Immature natural killer cell (primary cell): ENCODE data around the gene IFNA7. TPM values are rescaled to one million over a fixed set of nuclear protein-coding genes. Genes with fewer than 3 reads are reported as not detected.

ENCODE experiments used
- DNase-seq, 3 donors: peaks; one replicate each; pipeline ENCODE4 v3.0.0; 2022; ENCODE audit warnings: mixed read lengths in 1 of 3
- H3K27ac Mint-ChIP-seq, 6 donors: one replicate each; pipeline ENCODE4 v1.8.0; 2020; ENCODE audit warnings: mixed read lengths in 6 of 6, mild to moderate bottlenecking in 5 of 6, inconsistent platforms in 4 of 6, moderate library complexity in 3 of 6
- H3K27me3 Mint-ChIP-seq, 3 donors: one replicate each; pipeline ENCODE4 v1.8.0; 2020 to 2021; ENCODE audit warnings: low read depth in 3 of 3, mild to moderate bottlenecking in 3 of 3, mixed read lengths in 3 of 3, moderate library complexity in 3 of 3, inconsistent platforms in 1 of 3
- H3K36me3 Mint-ChIP-seq, 3 donors: one replicate each; pipeline ENCODE4 v1.8.0; 2020; ENCODE audit warnings: mixed read lengths in 3 of 3, inconsistent platforms in 2 of 3, mild to moderate bottlenecking in 2 of 3
- H3K4me1 Mint-ChIP-seq, 2 donors: one replicate each; pipeline ENCODE4 v1.8.0; 2020; ENCODE audit warnings: inconsistent platforms in 2 of 2, mild to moderate bottlenecking in 2 of 2, mixed read lengths in 2 of 2, moderate library complexity in 1 of 2
- H3K4me3 Mint-ChIP-seq, 5 donors: one replicate each; pipeline ENCODE4 v1.8.0; 2020; ENCODE audit warnings: mild to moderate bottlenecking in 5 of 5, mixed read lengths in 5 of 5, inconsistent platforms in 3 of 5, moderate library complexity in 3 of 5
- H3K9me3 Mint-ChIP-seq, 6 donors: one replicate each; pipeline ENCODE4 v1.8.0; 2020; ENCODE audit warnings: mild to moderate bottlenecking in 6 of 6, mixed read lengths in 6 of 6, inconsistent platforms in 4 of 6, moderate library complexity in 3 of 6
- polyA plus RNA-seq, 3 donors: library from polyadenylated mRNA; unstranded; fragments of 300-500 nt; fragmentation: Illumina TruSeq; gene quantifications; one replicate each; pipeline ENCODE4 v1.2.3, GENCODE V29; 2021

IFNA7 gene
- polyA plus RNA-seq, 3 donors from 2014 or later, result not detected

- Mint-ChIP-seq H3K27ac (no peak overlapping the region), H3K9me3 (peaks cover 0 to 6% (median 0%) of the 10 kb centered on the region in 6 donors), H3K27me3 (peaks cover 0 to 3% (median 0%) of the 10 kb centered on the region in 3 donors), H3K4me3 (no peak overlapping the region), H3K4me1 (peaks cover 21 to 41% of the 10 kb centered on the region in 2 donors), H3K36me3 (peaks cover 0 to 4% (median 0%) of the 10 kb centered on the region in 3 donors)
- no peak for DNase-seq
Observed at GRCh38 chr9:21155501-21155900, 46.5 kb downstream of the IFNA7 start.

DNA sequence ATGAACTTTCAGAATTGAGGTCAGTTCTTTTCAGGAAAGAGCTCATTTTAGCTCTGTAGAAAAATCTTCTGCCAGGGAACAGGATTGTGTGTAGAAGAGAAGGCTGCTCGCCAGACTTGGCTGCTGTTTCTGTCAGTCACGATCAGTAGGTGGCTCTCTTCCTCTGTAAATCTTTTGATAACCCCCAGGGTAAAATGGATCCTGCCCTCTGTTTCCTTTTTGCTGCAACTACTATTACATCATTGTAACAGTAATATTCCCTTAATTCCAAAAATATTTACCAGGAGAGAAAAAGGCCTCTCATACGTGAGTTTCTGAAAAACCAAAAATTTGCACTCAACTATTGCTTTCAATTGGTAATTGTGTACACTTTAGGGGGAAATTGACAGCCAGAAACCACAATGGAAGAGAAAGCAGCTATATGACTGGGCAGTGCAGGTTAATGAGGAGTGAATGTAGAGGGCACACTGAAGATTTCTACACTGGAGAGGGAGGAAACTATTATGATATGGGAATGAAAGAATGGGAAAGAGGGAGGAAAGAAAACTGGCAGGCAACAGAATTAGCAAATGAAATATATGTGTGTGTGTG, 47.9 kb downstream of the IFNA7 start:
- Mint-ChIP-seq H3K4me1 (peaks cover 11 to 27% of the 10 kb centered on the region in 2 donors), H3K36me3 (peaks cover 0 to 5% (median 0%) of the 10 kb centered on the region in 3 donors), H3K27me3 (peaks cover 0 to 3% (median 0%) of the 10 kb centered on the region in 3 donors), H3K27ac (peak overlapping the region in 2 of 6 donors; percentile 4 to 70), H3K4me3 (peak overlapping the region in 2 of 5 donors; percentile 30 to 34), H3K9me3 (peaks cover 0 to 7% (median under 1%) of the 10 kb centered on the region in 6 donors)
- peak; percentile 9 to 41 (median 24) for DNase-seq

DNA sequence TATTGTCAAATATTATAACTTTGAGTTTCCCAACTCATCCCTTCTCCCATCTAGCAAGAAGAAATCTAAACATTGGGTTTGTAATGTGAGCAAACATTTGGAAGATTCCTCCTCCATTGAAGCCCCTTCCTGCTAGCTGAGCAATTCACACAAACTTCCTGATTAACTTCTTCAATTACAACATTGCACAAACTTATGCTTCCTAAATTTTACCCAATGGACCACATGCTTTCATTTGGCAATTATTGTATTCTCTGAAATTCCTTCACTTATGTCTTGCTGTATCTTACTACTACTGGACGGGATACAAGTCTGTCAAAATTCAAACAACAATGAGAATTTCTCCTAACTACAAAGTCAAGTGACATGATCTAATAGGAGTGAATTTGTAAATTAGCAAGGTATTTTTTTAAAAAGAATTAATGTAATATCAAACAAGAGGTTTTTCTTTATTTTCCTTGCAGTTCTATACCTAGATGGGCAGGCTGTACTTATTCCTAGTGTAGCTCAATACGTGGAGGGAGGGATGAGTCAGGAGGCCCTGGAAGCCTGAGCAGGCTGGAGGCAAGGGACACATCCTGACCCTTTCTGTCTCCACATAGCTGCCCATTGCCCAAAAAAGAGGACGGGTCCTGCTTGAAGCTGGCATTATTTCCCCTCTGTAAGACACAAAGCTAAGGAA, 48.5 kb downstream of the IFNA7 start:
- Mint-ChIP-seq H3K36me3 (peaks cover under 1 to 9% (median 2%) of the 10 kb centered on the region in 3 donors), H3K27ac (no peak overlapping the region)

More for the DNA sequence above, 48.5 kb downstream of the IFNA7 start:
- peaks cover 0 to 3% (median 0%) of the 10 kb centered on the region in 3 donors for H3K27me3 Mint-ChIP-seq
- DNase-seq, result no peak
- H3K4me1 Mint-ChIP-seq, result peaks cover 7 to 22% of the 10 kb centered on the region in 2 donors
- peaks cover 0 to 13% (median 2%) of the 10 kb centered on the region in 6 donors for H3K9me3 Mint-ChIP-seq
- H3K4me3 Mint-ChIP-seq, result no peak overlapping the region

Other genes with a start within 250 kb of the IFNA7 start
- gene HACD4, start 170.6 kb downstream of the IFNA7 start, polyA plus RNA-seq, result 1 to 10 TPM; 6.5 to 8.9 (median 6.7) TPM
- not detected for gene IFNB1, start 124.3 kb downstream of the IFNA7 start, polyA plus RNA-seq
- not detected for gene IFNW1, start 60.4 kb downstream of the IFNA7 start, polyA plus RNA-seq
- gene IFNA21, start 35.5 kb downstream of the IFNA7 start, polyA plus RNA-seq, result not detected
- gene IFNA4, start 14.6 kb downstream of the IFNA7 start, polyA plus RNA-seq, result not detected
- gene IFNA10, start 4.9 kb upstream of the IFNA7 start, polyA plus RNA-seq, result not detected
- gene IFNA16, start 15.1 kb upstream of the IFNA7 start, polyA plus RNA-seq, result not detected
- not detected for gene IFNA17, start 26.0 kb upstream of the IFNA7 start, polyA plus RNA-seq
- gene IFNA14, start 37.8 kb upstream of the IFNA7 start, polyA plus RNA-seq, result not detected
- gene IFNA5, start 103.1 kb upstream of the IFNA7 start, polyA plus RNA-seq, result not detected
- gene KLHL9, start 133.2 kb upstream of the IFNA7 start, polyA plus RNA-seq, result 10 to 100 TPM in 2 of 3 donors, 1 to 10 TPM in 1; 7.5 to 14.2 (median 13.7) TPM
- gene IFNA6, start 148.7 kb upstream of the IFNA7 start, polyA plus RNA-seq, result not detected
- not detected for gene IFNA13, start 165.9 kb upstream of the IFNA7 start, polyA plus RNA-seq
- gene IFNA2, start 183.2 kb upstream of the IFNA7 start, polyA plus RNA-seq, result not detected
- gene IFNA8, start 206.9 kb upstream of the IFNA7 start, polyA plus RNA-seq, result not detected
- gene IFNA1, start 238.2 kb upstream of the IFNA7 start, polyA plus RNA-seq, result not detected